HG03460 (cell line): Measurements from ENCODE around the gene ALKBH2.
A peak's percentile ranks its signal among the peaks of the same experiment; 100 is the strongest.

Experiments used
- ATAC-seq: cut with Tn5 transposase; IDR thresholded peaks from one replicate; pipeline ENCODE4 v1.9.1; 2021; ENCODE audit not compliant: unreplicated experiment

Gene ALKBH2

GRCh38 chr12:109093022-109093918 is at the start of gene ALKBH2:
TSS of gene ALKBH2 (minus strand) at chr12:109093472. CDS start at chr12:109092786, 686 bp downstream.
- peak; percentile 61 for ATAC-seq

GRCh38 chr12:109140560-109140959 is 47.3 kb upstream of the ALKBH2 start:
- ATAC-seq: no peak

GRCh38 chr12:109139791-109140190 is 46.5 kb upstream of the ALKBH2 start:
- no peak for ATAC-seq

GRCh38 chr12:109139360-109139759 is 46.1 kb upstream of the ALKBH2 start:
- no peak for ATAC-seq

GRCh38 chr12:109137055-109137454 is 43.8 kb upstream of the ALKBH2 start:
- no peak for ATAC-seq

- no peak for ATAC-seq
Measured at GRCh38 chr12:109134186-109134917, 41.1 kb upstream of the ALKBH2 start.

- ATAC-seq: no peak
Measured at GRCh38 chr12:109131154-109132050, 38.1 kb upstream of the ALKBH2 start.

- ATAC-seq: no peak
Measured at GRCh38 chr12:109130297-109131153, 37.3 kb upstream of the ALKBH2 start.

- no peak for ATAC-seq
Measured at GRCh38 chr12:109127533-109128242, 34.4 kb upstream of the ALKBH2 start.

- ATAC-seq: no peak
Measured at GRCh38 chr12:109126784-109127183, 33.5 kb upstream of the ALKBH2 start.

- no peak for ATAC-seq
Measured at GRCh38 chr12:109125791-109126190, 32.5 kb upstream of the ALKBH2 start.

- no peak for ATAC-seq
Measured at GRCh38 chr12:109124878-109125648, 31.8 kb upstream of the ALKBH2 start.

GRCh38 chr12:109121346-109121880 is 28.1 kb upstream of the ALKBH2 start:
- ATAC-seq: no peak

GRCh38 chr12:109120557-109120956 is 27.3 kb upstream of the ALKBH2 start:
- ATAC-seq: no peak

- ATAC-seq: no peak
Measured at GRCh38 chr12:109120095-109120494, 26.8 kb upstream of the ALKBH2 start.

GRCh38 chr12:109116611-109116949 is 23.3 kb upstream of the ALKBH2 start:
- ATAC-seq: no peak

- no peak for ATAC-seq
Measured at GRCh38 chr12:109115758-109116610, 22.7 kb upstream of the ALKBH2 start, which contains the start of gene ACACB. TSS of gene ACACB (plus strand) at chr12:109116587. CDS start at chr12:109139406, 22,819 bp downstream.

GRCh38 chr12:109115404-109115757 is 22.1 kb upstream of the ALKBH2 start:
- ATAC-seq: no peak
